Measurements from ENCODE around the gene RBBP4. TPM values are rescaled to one million over a fixed set of nuclear protein-coding genes. Genes with fewer than 3 reads are reported as not detected.
"Not testable (repeated sequence)": the region's sequence is repeated elsewhere in the genome, so short reads cannot be mapped to it uniquely, and the experiment has no call there.

The RBBP4 gene
- total RNA-seq, 1 donor from 2014 or later, result 80.3 TPM

- H3K4me1 ChIP-seq, result no peaks in the 10 kb centered on the region
- no peaks in the 10 kb centered on the region for H3K27me3 ChIP-seq
- TF ChIP-seq CTCF (IDR thresholded peaks at IDR 0.05), result no peak
- TF ChIP-seq POLR2A (IDR thresholded peaks at IDR 0.05), result no peak
- TF ChIP-seq POLR2AphosphoS5 (IDR thresholded peaks at IDR 0.05; ENCODE audit: insufficient read depth in 1 of 2, low read depth in 1 of 2), result no peak
- peaks cover 0 to 3% of the 10 kb centered on the region in 2 donors for H3K36me3 ChIP-seq
- no peak for DNase-seq (ENCODE audit: extremely low spot score in 2 of 2)
- H3K9me3 ChIP-seq, result no peaks in the 10 kb centered on the region
- intact Hi-C loops (cut with DNase I), result no loop called here
- H3K4me3 ChIP-seq, result no peak overlapping the region
- no peak overlapping the region for H3K27ac ChIP-seq
These were observed 28.8 kb upstream of the RBBP4 start for GRCh38 chr1:32622205-32622604.

GRCh38 chr1:32622806-32623681 lies 28.0 kb upstream of the RBBP4 start:
- no peaks in the 10 kb centered on the region for H3K9me3 ChIP-seq
- H3K4me1 ChIP-seq, result no peaks in the 10 kb centered on the region
- intact Hi-C loops (cut with DNase I), result no loop called here
- no peaks in the 10 kb centered on the region for H3K27me3 ChIP-seq
- TF ChIP-seq POLR2A (IDR thresholded peaks at IDR 0.05) (no peak), POLR2AphosphoS5 (IDR thresholded peaks at IDR 0.05; ENCODE audit: insufficient read depth in 1 of 2, low read depth in 1 of 2) (no peak), CTCF (IDR thresholded peaks at IDR 0.05) (no peak)
- no peak overlapping the region for H3K4me3 ChIP-seq
- peaks cover 0 to 12% of the 10 kb centered on the region in 2 donors for H3K36me3 ChIP-seq
- no peak overlapping the region for H3K27ac ChIP-seq
- no peak for DNase-seq (ENCODE audit: extremely low spot score in 2 of 2)

DNA sequence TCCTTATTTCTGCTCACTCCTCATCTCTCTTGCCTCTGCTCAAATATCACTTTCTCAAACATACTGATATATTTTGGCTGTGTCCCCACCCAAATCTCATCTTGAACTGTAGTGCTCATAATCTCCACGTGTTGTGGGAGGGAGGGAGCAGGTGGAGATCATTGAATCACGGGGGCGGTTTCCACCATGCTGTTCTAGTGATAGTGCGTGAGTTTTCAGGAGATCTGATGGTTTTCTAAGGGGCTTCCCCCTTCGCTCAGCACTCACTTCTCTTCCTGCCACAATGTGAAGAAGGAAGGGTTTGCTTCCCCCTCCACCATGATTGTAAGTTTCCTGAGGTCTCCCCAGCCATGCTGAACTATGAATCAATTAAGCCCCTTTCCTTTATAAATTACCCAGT lies 27.2 kb upstream of the RBBP4 start:
- TF ChIP-seq POLR2A (IDR thresholded peaks at IDR 0.05) (no peak), CTCF (IDR thresholded peaks at IDR 0.05) (no peak), POLR2AphosphoS5 (IDR thresholded peaks at IDR 0.05; ENCODE audit: insufficient read depth in 1 of 2, low read depth in 1 of 2) (no peak)
- DNase-seq (ENCODE audit: extremely low spot score in 2 of 2), result no peak
- no peaks in the 10 kb centered on the region for H3K27me3 ChIP-seq
- H3K36me3 ChIP-seq, result peaks cover 0 to 19% of the 10 kb centered on the region in 2 donors
- no peaks in the 10 kb centered on the region for H3K4me1 ChIP-seq
- H3K9me3 ChIP-seq, result no peaks in the 10 kb centered on the region
- H3K4me3 ChIP-seq, result no peak overlapping the region
- no peak overlapping the region for H3K27ac ChIP-seq
- intact Hi-C loops (cut with DNase I), result no loop called here

GRCh38 chr1:32626176-32626575 lies 24.8 kb upstream of the RBBP4 start:
- Histone ChIP-seq H3K9me3 (no peaks in the 10 kb centered on the region), H3K27ac (no peak overlapping the region), H3K27me3 (no peaks in the 10 kb centered on the region), H3K36me3 (peaks cover 0 to 29% of the 10 kb centered on the region in 2 donors), H3K4me3 (no peak overlapping the region), H3K4me1 (no peaks in the 10 kb centered on the region)
- no peak for DNase-seq (ENCODE audit: extremely low spot score in 2 of 2)
- intact Hi-C loops (cut with DNase I), result no loop called here
- TF ChIP-seq CTCF (IDR thresholded peaks at IDR 0.05) (no peak), POLR2A (IDR thresholded peaks at IDR 0.05) (no peak), POLR2AphosphoS5 (IDR thresholded peaks at IDR 0.05; ENCODE audit: insufficient read depth in 1 of 2, low read depth in 1 of 2) (no peak)

GRCh38 chr1:32627596-32628162 lies 23.3 kb upstream of the RBBP4 start:
- H3K4me3 ChIP-seq, result no peak overlapping the region
- DNase-seq (ENCODE audit: extremely low spot score in 2 of 2), result no peak
- TF ChIP-seq POLR2A (IDR thresholded peaks at IDR 0.05) (no peak), POLR2AphosphoS5 (IDR thresholded peaks at IDR 0.05; ENCODE audit: insufficient read depth in 1 of 2, low read depth in 1 of 2) (no peak), CTCF (IDR thresholded peaks at IDR 0.05) (no peak)
- H3K36me3 ChIP-seq, result peaks cover 0 to 38% of the 10 kb centered on the region in 2 donors
- intact Hi-C loops (cut with DNase I), result no loop called here
- no peaks in the 10 kb centered on the region for H3K27me3 ChIP-seq
- H3K4me1 ChIP-seq, result no peaks in the 10 kb centered on the region
- no peaks in the 10 kb centered on the region for H3K9me3 ChIP-seq
- no peak overlapping the region for H3K27ac ChIP-seq

DNA sequence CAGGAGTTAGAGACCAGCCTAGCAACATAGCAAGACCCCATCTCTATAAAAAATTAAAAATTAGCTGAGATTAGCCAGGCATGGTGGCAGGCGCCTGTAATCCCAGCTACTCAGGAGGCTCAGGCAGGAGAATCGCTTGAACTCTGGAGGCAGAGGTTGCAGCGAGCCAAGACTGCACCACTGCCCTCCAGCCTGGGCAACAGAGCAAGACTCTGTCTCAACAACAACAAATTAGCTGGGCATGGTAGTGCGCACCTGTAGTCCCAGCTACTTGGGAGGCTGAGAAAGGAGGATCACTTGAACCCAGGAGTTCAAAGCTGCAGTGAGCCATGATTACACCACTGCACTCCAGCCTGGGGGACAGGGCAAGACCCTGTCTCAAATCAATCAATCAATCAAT lies 20.8 kb upstream of the RBBP4 start:
- H3K27me3 ChIP-seq; H3K9me3 ChIP-seq; H3K27ac ChIP-seq; intact Hi-C loops (cut with DNase I); H3K4me3 ChIP-seq; DNase-seq (ENCODE audit: extremely low spot score in 2 of 2); H3K4me1 ChIP-seq: not testable (repeated sequence)
- peaks cover 0 to 46% of the 10 kb centered on the region in 2 donors for H3K36me3 ChIP-seq
